Measurements from ENCODE around the gene AS3MT.
"Not testable (repeated sequence)": the region's sequence is repeated elsewhere in the genome, so short reads cannot be mapped to it uniquely, and the experiment has no call there.

Gene AS3MT

GRCh38 chr10:102923601-102924000 is 54.3 kb downstream of the AS3MT start:
- DNase-seq, result no peak

- DNase-seq, result no peak
Observed at GRCh38 chr10:102926842-102927241, 57.6 kb downstream of the AS3MT start.

GRCh38 chr10:102927311-102928010 is 58.2 kb downstream of the AS3MT start:
- DNase-seq, result no peak

GRCh38 chr10:102928442-102928841 is 59.2 kb downstream of the AS3MT start:
- DNase-seq, result not testable (repeated sequence)

GRCh38 chr10:102930720-102931119 is 61.5 kb downstream of the AS3MT start:
- DNase-seq, result no peak

- DNase-seq, result no peak
Observed at GRCh38 chr10:102931643-102932042, 62.4 kb downstream of the AS3MT start.

- DNase-seq, result no peak
Observed at GRCh38 chr10:102935505-102935904, 66.2 kb downstream of the AS3MT start.

- no peak for DNase-seq
Observed at GRCh38 chr10:102935939-102936605, 66.8 kb downstream of the AS3MT start.

GRCh38 chr10:102941401-102941800 is 72.1 kb downstream of the AS3MT start:
- no peak for DNase-seq

- DNase-seq, result no peak
Observed at GRCh38 chr10:102945449-102945848, 76.2 kb downstream of the AS3MT start.

- DNase-seq, result no peak
Observed at GRCh38 chr10:102945962-102946361, 76.7 kb downstream of the AS3MT start.

GRCh38 chr10:102946992-102947391 is 77.7 kb downstream of the AS3MT start:
- no peak for DNase-seq

GRCh38 chr10:102948176-102948575 is 78.9 kb downstream of the AS3MT start:
- no peak for DNase-seq

- DNase-seq, result no peak
Observed at GRCh38 chr10:102948786-102949185, 79.5 kb downstream of the AS3MT start.

GRCh38 chr10:102949916-102950315 is 80.6 kb downstream of the AS3MT start:
- DNase-seq, result no peak

GRCh38 chr10:102951316-102951715 is 82.0 kb downstream of the AS3MT start:
- no peak for DNase-seq

Data from activated CD8-positive, alpha-beta memory T cell treated with anti-CD3 and anti-CD28 coated beads for 24 hours (primary cell).